SK-N-SH (cell line): ENCODE measurements around the gene ACTR2. TPM values are rescaled to one million over a fixed set of nuclear protein-coding genes. Genes with fewer than 3 reads are reported as not detected.
A peak's percentile ranks its signal among the peaks of the same experiment; 100 is the strongest.

Source experiments
- CTCF ChIA-PET: fragments of 300-600, 350-600 bp; formaldehyde crosslinking; extraction: SDS; loops from one replicate; lab custom pipeline; 2021; lab: Yijun Ruan, JAX
- POLR2A ChIA-PET: fragments of 350-600 bp; sonication (Branson Sonifier 250); formaldehyde crosslinking; extraction: SDS; loops from one replicate; lab custom pipeline; 2020; ENCODE audit warnings: antibody characterized with exemption, inconsistent platforms; lab: Yijun Ruan, JAX
- DNase-seq: peaks from one replicate; pipeline ENCODE4 v3.0.0; 2012
- H2AFZ ChIP-seq: fragments of 200-600 bp; sonication (generic); 2 replicates; pipeline ENCODE4 v1.8.1; 2016; ENCODE audit warnings: antibody characterized with exemption, mild to moderate bottlenecking, low read depth
- H3F3A ChIP-seq: fragments of 200-600 bp; sonication (generic); replicated peaks from 2 replicates; pipeline ENCODE3; 2016; ENCODE audit warnings: antibody characterized with exemption, mild to moderate bottlenecking; ENCODE audit not compliant: insufficient read depth
- H3K27ac ChIP-seq, 2 experiments: fragments of 200-500 bp in 1 of 2; fragments of 200-600 bp in 1 of 2; sonication (Bioruptor generic) in 1 of 2; sonication (generic), shearing (Covaris generic) in 1 of 2; 2 replicates each; pipeline versions ENCODE4 v1.5.1 to v1.6.1; 2014 to 2016; ENCODE audit warnings: low read depth in 2 of 2, inconsistent platforms in 1 of 2, low read length in 1 of 2, mild to moderate bottlenecking in 1 of 2, mixed read lengths in 1 of 2
- H3K27me3 ChIP-seq: fragments of 200-600 bp; sonication (generic), shearing (Covaris generic); 2 replicates; pipeline ENCODE4 v1.6.1; 2016; ENCODE audit warnings: mixed run types; ENCODE audit not compliant: insufficient read depth
- H3K36me3 ChIP-seq, 2 experiments: fragments of 200-500 bp in 1 of 2; fragments of 200-600 bp in 1 of 2; sonication (Bioruptor generic) in 1 of 2; sonication (generic) in 1 of 2; replicated peaks in 1 of 2; 2 replicates each; pipeline versions ENCODE3 to v1.5.1; 2014 to 2016; ENCODE audit warnings: low read length in 1 of 2, mild to moderate bottlenecking in 1 of 2; ENCODE audit not compliant: insufficient read depth in 2 of 2, control insufficient read depth in 1 of 2
- H3K4me1 ChIP-seq, 2 experiments: fragments of 200-500 bp in 1 of 2; fragments of 200-600 bp in 1 of 2; sonication (Bioruptor generic) in 1 of 2; sonication (generic), shearing (Covaris generic) in 1 of 2; 2 replicates each; pipeline versions ENCODE4 v1.5.1 to v1.6.1; 2014 to 2016; ENCODE audit warnings: low read depth in 1 of 2, low read length in 1 of 2, mixed run types in 1 of 2; ENCODE audit not compliant: insufficient read depth in 2 of 2, control insufficient read depth in 1 of 2
- H3K4me2 ChIP-seq: fragments of 200-600 bp; sonication (generic), shearing (Covaris generic); 2 replicates; pipeline ENCODE4 v1.6.1; 2017; ENCODE audit warnings: mixed run types
- H3K4me3 ChIP-seq, 2 experiments: fragments of 200-500 bp in 1 of 2; fragments of 200-600 bp in 1 of 2; sonication (Bioruptor generic) in 1 of 2; sonication (generic), shearing (Covaris generic) in 1 of 2; 2 replicates each; pipeline versions ENCODE4 v1.5.1 to v1.8.1; 2014 to 2016; ENCODE audit warnings: low read depth in 2 of 2, inconsistent platforms in 1 of 2, low read length in 1 of 2, mild to moderate bottlenecking in 1 of 2, mixed read lengths in 1 of 2, moderate library complexity in 1 of 2
- H3K79me2 ChIP-seq: fragments of 200-600 bp; sonication (generic); 2 replicates; pipeline ENCODE4 v1.8.1; 2017; ENCODE audit warnings: mild to moderate bottlenecking; ENCODE audit not compliant: insufficient read depth
- H3K9ac ChIP-seq: fragments of 200-600 bp; sonication (generic); 2 replicates; pipeline ENCODE4 v1.6.1; 2017; ENCODE audit warnings: mixed run types
- H3K9me2 ChIP-seq: fragments of 200-600 bp; sonication (generic); 2 replicates; pipeline ENCODE4 v1.6.1; 2017; ENCODE audit warnings: mixed run types
- H3K9me3 ChIP-seq: fragments of 200-600 bp; sonication (generic); 2 replicates; pipeline ENCODE4 v1.6.1; 2017; ENCODE audit warnings: mixed run types, mild to moderate bottlenecking, moderate library complexity
- H4K20me1 ChIP-seq: fragments of 200-600 bp; sonication (generic); 2 replicates; pipeline ENCODE4 v1.6.1; 2017; ENCODE audit warnings: mild to moderate bottlenecking, mixed run types; ENCODE audit not compliant: insufficient read depth
- CTCF ChIP-seq: fragments of 200-600 bp; sonication (generic); IDR thresholded peaks from 2 replicates; pipeline ENCODE4 v1.6.1; 2017; ENCODE audit warnings: antibody characterized with exemption, mild to moderate bottlenecking, moderate library complexity
- EP300 ChIP-seq, 2 experiments: IDR thresholded peaks; 2 replicates each; pipeline versions ENCODE4 v1.4.0 to v1.6.1; 2012; ENCODE audit warnings: borderline replicate concordance in 1 of 2, low read depth in 1 of 2, low read length in 1 of 2
- FOSL2 ChIP-seq: IDR thresholded peaks from 2 replicates; pipeline ENCODE4 v1.4.0; 2012; ENCODE audit warnings: low read depth, mild to moderate bottlenecking, moderate library complexity, borderline replicate concordance
- FOXM1 ChIP-seq: IDR thresholded peaks from 2 replicates; pipeline ENCODE4 v1.4.0; 2012; ENCODE audit warnings: low read depth, mild to moderate bottlenecking
- GATA2 ChIP-seq: sonication (generic); formaldehyde crosslinking; IDR thresholded peaks from 2 replicates; pipeline ENCODE4 v1.5.0; 2020; ENCODE audit warnings: mild to moderate bottlenecking, missing genetic modification reagents
- JUND ChIP-seq: IDR thresholded peaks from 2 replicates; pipeline ENCODE4 v1.4.0; 2012
- NRF1 ChIP-seq: IDR thresholded peaks from 2 replicates; pipeline ENCODE4 v1.6.1; 2012; ENCODE audit warnings: low read depth, mild to moderate bottlenecking, low read length
- RAD21 ChIP-seq: IDR thresholded peaks from 2 replicates; pipeline ENCODE4 v1.6.1; 2012; ENCODE audit warnings: mild to moderate bottlenecking, low read length
- SIN3A ChIP-seq: IDR thresholded peaks from 2 replicates; pipeline ENCODE4 v1.6.1; 2012; ENCODE audit warnings: low read depth, mild to moderate bottlenecking, low read length, moderate library complexity, borderline replicate concordance
- SMC3 ChIP-seq: IDR thresholded peaks from 2 replicates; pipeline ENCODE4 v1.6.1; 2012; ENCODE audit warnings: low read depth, low read length, improper control_type of control experiment
- TAF1 ChIP-seq: IDR thresholded peaks from 2 replicates; pipeline ENCODE4 v1.6.1; 2012; ENCODE audit warnings: low read depth, mild to moderate bottlenecking, low read length, moderate library complexity, borderline replicate concordance
- TEAD4 ChIP-seq: IDR thresholded peaks from 2 replicates; pipeline ENCODE4 v1.4.0; 2012; ENCODE audit warnings: mild to moderate bottlenecking, borderline replicate concordance; ENCODE audit not compliant: insufficient read depth
- USF1 ChIP-seq: IDR thresholded peaks from 2 replicates; pipeline ENCODE4 v1.4.0; 2012; ENCODE audit warnings: low read depth, borderline replicate concordance
- YY1 ChIP-seq: IDR thresholded peaks from 2 replicates; pipeline ENCODE4 v1.4.0; 2012; ENCODE audit warnings: low read depth, mild to moderate bottlenecking
- ZBTB33 ChIP-seq: IDR thresholded peaks from 2 replicates; pipeline ENCODE4 v1.4.0; 2012; ENCODE audit warnings: low read depth, borderline replicate concordance
- WGBS: methylation state at CpG from one replicate; pipeline ENCODE4 v1.1.6; 2017; ENCODE audit warnings: low lambda C conversion rate; 5-methylcytosine and 5-hydroxymethylcytosine counted together
- polyA plus RNA-seq, 3 experiments: library from polyadenylated mRNA; depleted of rRNA; stranded (reverse); fragments of >200 nt; gene quantifications; 2 replicates each; pipeline ENCODE4 v1.2.3, GENCODE V29; 2012

The ACTR2 gene
- polyA plus RNA-seq, 1 of the 3 experiments (the other 2 are of a cell fraction): 53.0 TPM

GRCh38 chr2:65300134-65300760 is 72.6 kb downstream of the ACTR2 start:
- Histone ChIP-seq H4K20me1 (no peaks in the 10 kb centered on the region), H3K9ac (no peak overlapping the region), H3K27ac (peak overlapping the region in 1 of 2 experiments; percentile 58; a peak in 1 of 4 replicates), H3K4me1 (peaks cover 3 to 23% of the 10 kb centered on the region in 2 experiments; a peak in 3 of 4 replicates), H3K4me3 (no peak overlapping the region), H3K36me3 (no peaks in the 10 kb centered on the region), H3F3A (peaks cover 20% of the 10 kb centered on the region), H3K4me2 (no peak overlapping the region), H3K9me3 (no peaks in the 10 kb centered on the region), H3K9me2 (no peaks in the 10 kb centered on the region), H3K79me2 (no peaks in the 10 kb centered on the region), H2AFZ (no peak overlapping the region), H3K27me3 (no peaks in the 10 kb centered on the region)
- WGBS: 81% methylated on average over 16 of the region's 16 CpGs
- ChIA-PET CTCF (interaction anchor here (0.9 to 1.9 kb wide), 2 partner anchors 20 to 35 kb away, joined by 3 to 5 read pairs; no protein-coding TSS in a partner anchor), POLR2A (no interaction called here)
- no peak for TF ChIP-seq NRF1
- no peak for TF ChIP-seq FOSL2
- TF ChIP-seq GATA2 (CRISPR knock-in tag): no peak
- TF ChIP-seq CTCF: no peak
- no peak for TF ChIP-seq EP300 (IDR thresholded peaks at IDR 0.05; ENCODE audit: borderline replicate concordance in 1 of 2, low read depth in 1 of 2, low read length in 1 of 2)
- no peak for TF ChIP-seq JUND
- TF ChIP-seq TEAD4: no peak
- TF ChIP-seq SIN3A: no peak
- TF ChIP-seq RAD21: no peak
- no peak for TF ChIP-seq FOXM1
- no peak for TF ChIP-seq USF1
- no peak for TF ChIP-seq SMC3
- no peak for TF ChIP-seq TAF1
- no peak for TF ChIP-seq ZBTB33
- no peak for TF ChIP-seq YY1
- DNase-seq: no peak
